ENCODE results near the gene TACO1. TPM values are rescaled to one million over a fixed set of nuclear protein-coding genes. Genes with fewer than 3 reads are reported as not detected.

Gene TACO1
- 18.4 and 33.9 TPM in 2 replicates for total RNA-seq

GRCh38 chr17:63600569-63601438, at the start of gene TACO1:
TSS of gene TACO1 (plus strand) at chr17:63600895. CDS start at chr17:63601084, 189 bp downstream.

GRCh38 chr17:63621684-63622573, 21.2 kb downstream of the TACO1 start, which contains the start of gene MAP3K3:
TSS of gene MAP3K3 (plus strand) at chr17:63622417. CDS start at chr17:63622760, 343 bp downstream.

Other genes with a start within 250 kb of the TACO1 start
- 3.4 and 12.8 TPM in 2 replicates for gene CYB561, start 154.6 kb upstream of the TACO1 start, total RNA-seq
- gene ACE, start 123.8 kb upstream of the TACO1 start, total RNA-seq = 2.5 and 7.0 TPM in 2 replicates
- not detected in 2 replicates for gene KCNH6, start 77.5 kb upstream of the TACO1 start, total RNA-seq
- 34.0 and 48.1 TPM in 2 replicates for gene DCAF7, start 50.4 kb upstream of the TACO1 start, total RNA-seq
- 16.4 and 17.1 TPM in 2 replicates for gene MAP3K3, start 21.5 kb downstream of the TACO1 start, total RNA-seq
- 39.3 and 61.0 TPM in 2 replicates for gene LIMD2, start 99.2 kb downstream of the TACO1 start, total RNA-seq
- 18.2 and 28.7 TPM in 2 replicates for gene STRADA, start 140.9 kb downstream of the TACO1 start, total RNA-seq
- 32.7 and 46.8 TPM in 2 replicates for gene CCDC47, start 172.7 kb downstream of the TACO1 start, total RNA-seq
- 29.7 and 54.5 TPM in 2 replicates for gene DDX42, start 173.3 kb downstream of the TACO1 start, total RNA-seq
- 52.6 and 65.1 TPM in 2 replicates for gene PSMC5, start 226.5 kb downstream of the TACO1 start, total RNA-seq
- 44.9 and 70.6 TPM in 2 replicates for gene FTSJ3, start 226.8 kb downstream of the TACO1 start, total RNA-seq
- gene SMARCD2, start 241.8 kb downstream of the TACO1 start, total RNA-seq = 91.0 and 180 TPM in 2 replicates

Data from epithelial cell of alveolus of lung (primary cell).